ENCODE results near the gene ELL2.
"Not testable (repeated sequence)": the region's sequence is repeated elsewhere in the genome, so short reads cannot be mapped to it uniquely, and the experiment has no call there.

ELL2 gene

DNA sequence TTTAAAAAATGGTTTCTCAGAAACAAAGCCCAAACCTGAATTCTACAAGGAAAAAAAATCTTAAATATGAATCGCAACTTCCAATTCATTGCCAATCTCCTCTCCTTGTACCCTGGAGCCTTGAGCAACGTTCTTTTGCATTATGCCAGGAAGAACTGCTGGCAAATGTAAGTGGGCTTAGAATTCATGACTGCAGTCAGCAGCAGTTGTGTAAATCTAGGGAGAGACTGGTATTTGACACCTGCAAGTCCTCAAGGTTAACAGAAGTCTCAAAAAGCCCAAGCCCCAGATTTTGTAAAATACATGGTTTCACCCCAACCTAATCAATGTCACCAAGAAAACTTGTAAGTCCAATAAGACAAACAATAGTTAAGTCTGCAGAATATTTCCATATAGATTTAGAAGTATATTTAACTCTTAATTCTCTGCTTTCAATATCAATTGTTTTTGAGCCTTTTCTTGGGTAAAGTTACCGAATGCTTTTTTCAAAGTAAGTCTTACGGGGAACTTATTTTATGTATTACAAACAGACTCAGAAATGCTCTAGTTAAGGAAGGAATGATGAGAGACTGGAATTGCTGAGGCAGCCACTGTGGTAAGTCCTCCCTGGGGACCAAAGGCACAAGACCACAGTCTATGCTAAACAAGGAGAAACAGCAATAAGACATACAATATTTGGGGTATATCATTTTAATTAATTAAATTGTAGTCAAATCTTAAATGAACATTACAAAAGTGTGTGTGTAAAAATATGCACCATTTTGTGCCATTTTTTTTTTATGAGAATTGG lies 31.3 kb downstream of the ELL2 start:
- H3K36me3 ChIP-seq (ENCODE audit: control insufficient read depth, insufficient read depth, low read length) = peaks cover 3% of the 10 kb centered on the region
- H3K27ac ChIP-seq (ENCODE audit: low read depth, low read length, severe bottlenecking) = no peak overlapping the region
- no peaks in the 10 kb centered on the region for H3K9me3 ChIP-seq (ENCODE audit: control insufficient read depth, low read length)
- no peaks in the 10 kb centered on the region for H3K4me1 ChIP-seq (ENCODE audit: control insufficient read depth, insufficient read depth, low read length, poor library complexity, severe bottlenecking)
- H3K4me3 ChIP-seq (ENCODE audit: extremely low read depth, insufficient read depth, low read length, poor library complexity, severe bottlenecking) = no peak overlapping the region
- WGBS, 2 experiments (ENCODE audit: insufficient coverage in 2 of 2) = 80 to 90% methylated on average over 1 to 2 of the region's 4 CpGs

DNA sequence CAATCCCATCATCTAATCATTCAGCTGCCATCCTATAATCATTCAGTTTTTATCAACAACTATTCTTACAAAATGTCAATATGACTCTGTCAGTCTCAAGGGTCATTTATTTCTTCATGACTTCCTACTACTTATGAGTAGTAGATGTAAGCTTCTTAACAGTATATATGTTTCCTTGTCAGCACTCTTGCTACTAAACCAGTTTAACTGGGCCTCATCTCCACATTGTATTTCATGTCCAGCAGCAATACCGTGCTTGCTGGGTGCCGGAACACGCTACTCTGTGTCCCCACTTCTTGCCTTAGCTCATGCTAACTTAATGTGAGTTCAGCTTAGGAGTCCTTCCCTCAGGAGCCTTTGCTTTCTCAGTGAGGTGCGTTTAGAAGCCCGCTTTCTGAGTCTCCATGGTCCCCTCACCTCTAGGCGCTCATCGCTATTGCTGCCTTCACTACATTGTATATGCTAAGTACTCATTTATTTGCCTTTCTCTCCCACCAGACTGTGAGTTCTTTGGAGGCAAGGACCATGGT lies 32.9 kb downstream of the ELL2 start:
- 91 to 96% methylated on average over 5 to 7 of the region's 7 CpGs for WGBS, 2 experiments (ENCODE audit: insufficient coverage in 2 of 2)
- H3K4me1 ChIP-seq (ENCODE audit: control insufficient read depth, insufficient read depth, low read length, poor library complexity, severe bottlenecking) = no peaks in the 10 kb centered on the region
- no peak overlapping the region for H3K27ac ChIP-seq (ENCODE audit: low read depth, low read length, severe bottlenecking)
- no peaks in the 10 kb centered on the region for H3K9me3 ChIP-seq (ENCODE audit: control insufficient read depth, low read length)
- H3K36me3 ChIP-seq (ENCODE audit: control insufficient read depth, insufficient read depth, low read length) = peaks cover 3% of the 10 kb centered on the region
- no peak overlapping the region for H3K4me3 ChIP-seq (ENCODE audit: extremely low read depth, insufficient read depth, low read length, poor library complexity, severe bottlenecking)

DNA sequence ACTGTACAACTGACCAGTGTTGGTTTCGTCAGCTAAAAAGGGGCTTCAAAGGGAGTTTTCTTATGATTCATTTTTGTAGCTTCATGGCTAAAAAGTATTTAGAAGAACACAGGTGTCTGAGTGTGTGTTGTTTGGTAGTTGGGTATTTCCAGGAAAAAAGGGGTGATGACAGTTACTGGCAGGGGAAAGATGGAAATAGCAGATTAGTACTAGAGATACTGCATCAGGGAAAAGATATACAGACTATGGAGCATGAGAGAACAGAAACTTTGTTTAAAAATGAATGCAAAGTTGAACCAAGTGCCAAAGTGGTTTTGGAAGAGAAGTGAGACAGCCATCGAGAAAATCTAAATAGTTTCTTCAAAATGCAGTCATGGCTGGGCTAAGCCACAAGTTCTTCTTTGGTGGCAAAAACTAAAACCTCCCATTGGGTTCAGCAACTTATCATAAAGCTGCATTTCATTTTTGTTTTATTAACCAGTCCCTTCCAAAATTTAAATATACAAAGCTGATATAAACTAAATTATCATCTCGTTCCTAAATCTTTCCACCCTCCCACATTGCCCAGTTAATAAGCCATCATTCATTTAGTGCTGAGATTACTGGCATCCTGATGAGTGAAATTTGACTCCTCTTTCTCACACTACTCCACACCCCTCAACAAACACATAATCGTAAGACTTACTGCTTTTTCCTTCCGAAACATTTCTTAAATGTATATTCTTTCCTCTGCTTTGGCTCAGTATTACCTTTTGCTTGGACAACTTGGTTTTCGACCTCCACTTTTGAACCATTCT lies 33.5 kb downstream of the ELL2 start:
- H3K4me1 ChIP-seq (ENCODE audit: control insufficient read depth, insufficient read depth, low read length, poor library complexity, severe bottlenecking) = no peaks in the 10 kb centered on the region
- 90 to 93% methylated on average over 5 to 6 of the region's 6 CpGs for WGBS, 2 experiments (ENCODE audit: insufficient coverage in 2 of 2)
- H3K4me3 ChIP-seq (ENCODE audit: extremely low read depth, insufficient read depth, low read length, poor library complexity, severe bottlenecking) = no peak overlapping the region
- H3K36me3 ChIP-seq (ENCODE audit: control insufficient read depth, insufficient read depth, low read length) = peaks cover 7% of the 10 kb centered on the region
- no peaks in the 10 kb centered on the region for H3K9me3 ChIP-seq (ENCODE audit: control insufficient read depth, low read length)
- H3K27ac ChIP-seq (ENCODE audit: low read depth, low read length, severe bottlenecking) = no peak overlapping the region

DNA sequence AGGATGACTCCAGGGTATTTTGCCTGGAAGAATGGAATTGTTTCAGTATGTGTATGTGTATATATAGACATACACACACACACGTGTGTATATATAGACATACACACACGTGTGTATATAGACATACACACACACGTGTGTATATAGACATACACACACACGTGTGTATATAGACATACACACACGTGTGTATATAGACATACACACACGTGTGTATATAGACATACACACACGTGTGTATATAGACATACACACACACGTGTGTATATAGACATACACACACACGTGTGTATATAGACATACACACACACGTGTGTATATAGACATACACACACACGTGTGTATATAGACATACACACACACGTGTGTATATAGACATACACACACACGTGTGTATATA lies 34.4 kb downstream of the ELL2 start:
- H3K9me3 ChIP-seq (ENCODE audit: control insufficient read depth, low read length); H3K4me3 ChIP-seq (ENCODE audit: extremely low read depth, insufficient read depth, low read length, poor library complexity, severe bottlenecking); H3K4me1 ChIP-seq (ENCODE audit: control insufficient read depth, insufficient read depth, low read length, poor library complexity, severe bottlenecking); H3K27ac ChIP-seq (ENCODE audit: low read depth, low read length, severe bottlenecking): not testable (repeated sequence)
- WGBS, 2 experiments (ENCODE audit: insufficient coverage in 2 of 2) = 93% methylated on average over 3 of the region's 13 CpGs; no CpG with 5 or more reads in 1 of the 2 experiments
- H3K36me3 ChIP-seq (ENCODE audit: control insufficient read depth, insufficient read depth, low read length) = peaks cover 11% of the 10 kb centered on the region

DNA sequence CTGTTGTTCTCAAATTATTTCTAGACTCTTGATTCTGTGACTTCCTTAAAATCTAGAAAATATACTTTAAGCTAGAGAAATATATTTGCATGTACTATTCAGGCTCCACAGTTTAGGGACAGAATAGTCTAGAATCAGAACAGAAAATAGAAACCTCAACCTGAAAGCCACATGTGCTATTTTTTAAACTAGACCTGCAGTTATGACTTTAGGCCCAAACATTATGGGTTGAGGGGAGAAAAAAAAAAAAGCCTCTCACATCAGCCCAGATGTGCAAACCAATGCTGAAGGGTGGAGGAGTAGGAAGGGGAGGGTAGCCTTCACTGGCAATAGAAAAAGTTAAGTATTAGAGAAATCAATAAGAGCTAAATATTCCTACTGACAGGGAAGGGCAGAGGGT lies 35.7 kb downstream of the ELL2 start:
- no peaks in the 10 kb centered on the region for H3K9me3 ChIP-seq (ENCODE audit: control insufficient read depth, low read length)
- H3K36me3 ChIP-seq (ENCODE audit: control insufficient read depth, insufficient read depth, low read length) = peaks cover 9% of the 10 kb centered on the region
- H3K27ac ChIP-seq (ENCODE audit: low read depth, low read length, severe bottlenecking) = no peak overlapping the region
- H3K4me1 ChIP-seq (ENCODE audit: control insufficient read depth, insufficient read depth, low read length, poor library complexity, severe bottlenecking) = no peaks in the 10 kb centered on the region
- H3K4me3 ChIP-seq (ENCODE audit: extremely low read depth, insufficient read depth, low read length, poor library complexity, severe bottlenecking) = no peak overlapping the region

DNA sequence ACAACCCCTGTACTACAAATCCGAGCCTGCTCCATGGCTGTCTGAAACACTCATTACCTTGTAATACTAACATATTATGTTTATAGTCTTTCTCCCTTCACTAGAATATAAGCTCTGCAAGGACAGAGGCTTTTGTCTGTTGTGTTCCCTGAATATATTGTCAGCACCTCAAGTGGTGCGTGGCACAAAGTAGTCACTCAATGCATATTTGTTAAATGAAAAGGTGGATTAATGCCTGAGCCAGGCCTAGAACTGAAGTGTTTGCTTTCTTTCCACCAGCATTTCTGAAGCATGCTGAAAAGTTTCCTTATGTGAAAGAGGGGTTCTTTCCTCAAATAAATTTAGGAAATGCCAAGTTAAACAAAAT lies 36.3 kb downstream of the ELL2 start:
- 78 to 100% methylated on average over 1 of the region's 2 CpGs for WGBS, 2 experiments (ENCODE audit: insufficient coverage in 2 of 2)
- Histone ChIP-seq H3K9me3 (ENCODE audit: control insufficient read depth, low read length) (no peaks in the 10 kb centered on the region), H3K36me3 (ENCODE audit: control insufficient read depth, insufficient read depth, low read length) (peaks cover 8% of the 10 kb centered on the region), H3K4me1 (ENCODE audit: control insufficient read depth, insufficient read depth, low read length, poor library complexity, severe bottlenecking) (no peaks in the 10 kb centered on the region), H3K27ac (ENCODE audit: low read depth, low read length, severe bottlenecking) (no peak overlapping the region), H3K4me3 (ENCODE audit: extremely low read depth, insufficient read depth, low read length, poor library complexity, severe bottlenecking) (no peak overlapping the region)

DNA sequence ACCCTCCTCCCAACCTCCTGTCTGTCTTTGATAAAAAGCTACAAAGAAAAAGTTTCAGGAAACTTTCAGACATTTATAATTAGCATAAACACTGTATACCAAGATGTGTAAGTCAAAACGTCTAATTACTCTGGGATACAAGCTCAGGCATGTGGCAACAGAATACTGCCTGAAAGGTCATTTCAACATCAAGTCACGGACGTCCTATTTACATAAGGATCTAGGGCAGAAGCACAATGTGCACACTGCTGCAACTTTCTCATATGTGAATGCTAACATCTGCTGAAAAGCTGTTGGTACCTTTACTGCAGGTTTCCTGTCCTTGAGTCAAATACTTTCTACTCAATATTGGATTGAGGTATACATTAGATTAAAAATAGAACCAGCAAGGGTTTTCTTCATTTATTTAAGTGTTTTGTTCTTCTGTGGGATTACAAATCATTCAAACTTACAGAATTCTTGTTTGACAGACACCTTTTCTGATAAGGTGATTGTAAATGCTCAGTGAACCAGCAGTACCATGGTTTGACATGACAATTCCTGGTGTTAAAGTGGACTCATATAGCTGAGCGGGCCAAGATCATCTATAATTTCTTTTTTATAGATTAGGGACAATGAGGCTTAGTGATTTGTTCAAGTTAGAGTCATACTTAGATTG lies 36.8 kb downstream of the ELL2 start:
- no peak overlapping the region for H3K27ac ChIP-seq (ENCODE audit: low read depth, low read length, severe bottlenecking)
- H3K4me3 ChIP-seq (ENCODE audit: extremely low read depth, insufficient read depth, low read length, poor library complexity, severe bottlenecking) = no peak overlapping the region
- WGBS, 2 experiments (ENCODE audit: insufficient coverage in 2 of 2) = 88 to 89% methylated on average over 3 of the region's 4 CpGs
- H3K4me1 ChIP-seq (ENCODE audit: control insufficient read depth, insufficient read depth, low read length, poor library complexity, severe bottlenecking) = no peaks in the 10 kb centered on the region
- H3K9me3 ChIP-seq (ENCODE audit: control insufficient read depth, low read length) = no peaks in the 10 kb centered on the region
- H3K36me3 ChIP-seq (ENCODE audit: control insufficient read depth, insufficient read depth, low read length) = peaks cover 8% of the 10 kb centered on the region

DNA sequence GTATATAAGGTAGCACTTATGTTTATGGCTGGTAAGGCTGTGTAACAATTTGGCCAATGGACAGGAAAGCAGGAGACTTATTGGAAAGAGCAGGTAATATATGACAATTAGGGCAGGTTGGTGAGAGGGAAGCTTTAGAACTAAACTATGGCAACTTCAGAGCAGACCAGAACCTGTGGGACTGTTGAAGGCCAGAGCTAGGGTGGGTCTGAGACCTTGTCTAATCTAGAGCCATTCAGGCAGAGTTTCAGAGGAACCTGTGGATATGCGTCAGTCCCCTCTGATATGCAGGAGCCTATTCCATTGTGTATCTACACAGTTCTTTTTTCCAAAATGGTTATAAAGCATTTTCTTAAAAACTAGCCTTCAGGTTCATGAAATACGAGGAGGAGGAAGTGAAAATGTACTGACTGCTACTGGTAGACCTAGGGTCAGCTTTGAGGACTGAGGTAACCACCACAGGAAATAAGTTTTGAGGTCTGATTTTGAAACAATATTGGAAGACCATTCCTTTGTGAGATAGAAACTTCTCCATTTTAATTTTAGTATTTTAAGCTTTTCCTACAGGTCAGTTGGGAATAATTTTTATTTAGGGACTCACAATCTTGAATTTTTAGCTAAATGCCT lies 37.6 kb downstream of the ELL2 start:
- H3K9me3 ChIP-seq (ENCODE audit: control insufficient read depth, low read length) = no peaks in the 10 kb centered on the region
- H3K4me1 ChIP-seq (ENCODE audit: control insufficient read depth, insufficient read depth, low read length, poor library complexity, severe bottlenecking) = no peaks in the 10 kb centered on the region
- 100% methylated on average over 2 of the region's 2 CpGs; no CpG with 5 or more reads in 1 of the 2 experiments for whole genome bisulfite sequencing, 2 experiments (ENCODE audit: insufficient coverage in 2 of 2)
- H3K4me3 ChIP-seq (ENCODE audit: extremely low read depth, insufficient read depth, low read length, poor library complexity, severe bottlenecking) = no peak overlapping the region
- H3K27ac ChIP-seq (ENCODE audit: low read depth, low read length, severe bottlenecking) = no peak overlapping the region
- H3K36me3 ChIP-seq (ENCODE audit: control insufficient read depth, insufficient read depth, low read length) = peaks cover 8% of the 10 kb centered on the region

DNA sequence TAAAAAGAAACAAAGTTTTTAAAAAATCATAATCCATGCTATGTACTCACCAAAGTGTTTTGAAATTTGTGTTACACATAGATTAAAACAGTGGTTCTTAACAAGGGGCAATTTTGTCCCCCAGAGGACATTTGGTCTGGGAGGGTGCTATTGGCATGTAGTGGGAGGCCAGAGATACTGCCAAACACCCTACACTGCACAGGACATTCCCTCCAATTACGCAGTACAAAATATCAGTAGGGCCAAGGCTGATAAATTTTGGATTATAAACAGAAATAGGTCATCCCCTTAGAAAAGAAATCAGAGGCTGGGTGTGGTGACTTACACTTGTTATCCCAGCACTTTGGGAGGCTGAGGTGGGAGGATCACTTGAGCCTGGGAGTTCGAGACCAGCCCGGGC lies 38.9 kb downstream of the ELL2 start:
- Histone ChIP-seq H3K4me1 (ENCODE audit: control insufficient read depth, insufficient read depth, low read length, poor library complexity, severe bottlenecking) (no peaks in the 10 kb centered on the region), H3K4me3 (ENCODE audit: extremely low read depth, insufficient read depth, low read length, poor library complexity, severe bottlenecking) (no peak overlapping the region), H3K36me3 (ENCODE audit: control insufficient read depth, insufficient read depth, low read length) (peaks cover 8% of the 10 kb centered on the region), H3K9me3 (ENCODE audit: control insufficient read depth, low read length) (no peaks in the 10 kb centered on the region), H3K27ac (ENCODE audit: low read depth, low read length, severe bottlenecking) (no peak overlapping the region)
- no CpG with 5 or more reads among the region's 3 CpGs for WGBS, 2 experiments (ENCODE audit: insufficient coverage in 2 of 2)

DNA sequence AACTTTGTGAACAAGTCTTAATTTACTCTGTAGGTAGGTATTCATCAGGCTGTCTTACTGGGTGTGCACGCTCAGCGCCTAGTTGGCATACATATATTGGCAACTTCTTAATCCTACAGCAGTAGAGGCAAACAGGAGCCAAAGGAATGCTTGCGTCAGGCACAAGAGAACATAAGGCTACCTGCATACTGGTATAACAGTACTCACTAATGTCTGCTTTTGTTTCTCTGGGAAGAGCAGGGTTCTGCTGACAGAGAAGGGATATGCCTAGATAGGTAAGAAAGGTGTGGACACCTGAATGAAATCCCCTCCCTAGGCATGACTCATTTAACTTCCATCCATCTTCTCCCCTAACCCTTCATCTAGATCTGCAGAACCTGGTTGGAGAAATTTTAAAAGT lies 40.1 kb downstream of the ELL2 start:
- Histone ChIP-seq H3K9me3 (ENCODE audit: control insufficient read depth, low read length) (no peaks in the 10 kb centered on the region), H3K4me3 (ENCODE audit: extremely low read depth, insufficient read depth, low read length, poor library complexity, severe bottlenecking) (no peak overlapping the region), H3K36me3 (ENCODE audit: control insufficient read depth, insufficient read depth, low read length) (peaks cover 8% of the 10 kb centered on the region), H3K4me1 (ENCODE audit: control insufficient read depth, insufficient read depth, low read length, poor library complexity, severe bottlenecking) (no peaks in the 10 kb centered on the region), H3K27ac (ENCODE audit: low read depth, low read length, severe bottlenecking) (no peak overlapping the region)
- whole genome bisulfite sequencing, 2 experiments (ENCODE audit: insufficient coverage in 2 of 2) = 100% methylated on average over 1 of the region's 3 CpGs; no CpG with 5 or more reads in 1 of the 2 experiments

All from mesodermal cell (in vitro differentiated cells).